ENCODE data around the gene MORC1.

DNA sequence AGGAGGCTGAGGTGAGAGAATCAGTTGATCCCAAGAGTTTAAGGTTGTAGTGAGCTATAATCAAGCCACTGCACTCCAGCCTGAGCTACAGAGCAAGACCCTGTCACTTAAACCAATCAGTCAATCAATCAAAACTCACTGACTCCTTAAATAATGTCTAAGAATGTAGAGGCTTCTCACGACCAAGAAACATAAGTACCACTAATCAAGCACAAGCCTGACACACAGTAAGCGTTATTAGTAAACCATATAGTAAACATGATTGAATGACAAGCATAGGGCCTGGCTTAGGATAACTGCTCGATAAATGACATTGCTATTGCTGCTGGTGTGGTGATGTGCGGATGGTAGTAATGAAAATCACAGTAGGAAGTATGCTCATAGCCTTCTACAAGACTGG lies 48.0 kb upstream of the MORC1 start:
- TF ChIP-seq, protein P1, sequence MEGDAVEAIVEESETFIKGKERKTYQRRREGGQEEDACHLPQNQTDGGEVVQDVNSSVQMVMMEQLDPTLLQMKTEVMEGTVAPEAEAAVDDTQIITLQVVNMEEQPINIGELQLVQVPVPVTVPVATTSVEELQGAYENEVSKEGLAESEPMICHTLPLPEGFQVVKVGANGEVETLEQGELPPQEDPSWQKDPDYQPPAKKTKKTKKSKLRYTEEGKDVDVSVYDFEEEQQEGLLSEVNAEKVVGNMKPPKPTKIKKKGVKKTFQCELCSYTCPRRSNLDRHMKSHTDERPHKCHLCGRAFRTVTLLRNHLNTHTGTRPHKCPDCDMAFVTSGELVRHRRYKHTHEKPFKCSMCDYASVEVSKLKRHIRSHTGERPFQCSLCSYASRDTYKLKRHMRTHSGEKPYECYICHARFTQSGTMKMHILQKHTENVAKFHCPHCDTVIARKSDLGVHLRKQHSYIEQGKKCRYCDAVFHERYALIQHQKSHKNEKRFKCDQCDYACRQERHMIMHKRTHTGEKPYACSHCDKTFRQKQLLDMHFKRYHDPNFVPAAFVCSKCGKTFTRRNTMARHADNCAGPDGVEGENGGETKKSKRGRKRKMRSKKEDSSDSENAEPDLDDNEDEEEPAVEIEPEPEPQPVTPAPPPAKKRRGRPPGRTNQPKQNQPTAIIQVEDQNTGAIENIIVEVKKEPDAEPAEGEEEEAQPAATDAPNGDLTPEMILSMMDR (IDR thresholded peaks at IDR 0.05), result no peak
- no peak for TF ChIP-seq POLR2A (IDR thresholded peaks at IDR 0.05)
